Fibroblast of lung (primary cell): ENCODE data around the gene WNT7A. TPM values are rescaled to one million over a fixed set of nuclear protein-coding genes. Genes with fewer than 3 reads are reported as not detected.

ENCODE experiments used
- DNase-seq, 2 donors: peaks; one replicate each; pipeline versions ENCODE4 v3.0.0 to v3.0.0-alpha.2; 2010; ENCODE audit warnings: low read depth in 2 of 2
- H2AFZ ChIP-seq: 2 replicates; pipeline ENCODE4 v1.5.1; 2012; ENCODE audit warnings: low read length, control low read depth, inconsistent platforms
- H3K27ac ChIP-seq: 2 replicates; pipeline ENCODE4 v1.5.1; 2011; ENCODE audit warnings: low read length, control low read depth; ENCODE audit not compliant: insufficient read depth
- H3K27me3 ChIP-seq: 2 replicates; pipeline ENCODE4 v1.5.1; 2011; ENCODE audit warnings: mild to moderate bottlenecking, low read length; ENCODE audit not compliant: control insufficient read depth, insufficient read depth
- H3K36me3 ChIP-seq: 2 replicates; pipeline ENCODE4 v1.5.1; 2011; ENCODE audit warnings: low read length; ENCODE audit not compliant: control insufficient read depth, insufficient read depth
- H3K4me1 ChIP-seq: 2 replicates; pipeline ENCODE4 v1.5.1; 2011; ENCODE audit warnings: low read length; ENCODE audit not compliant: control insufficient read depth, insufficient read depth; ENCODE audit errors: extremely low read depth
- H3K4me2 ChIP-seq: 2 replicates; pipeline ENCODE4 v1.5.1; 2011; ENCODE audit warnings: low read length, control low read depth; ENCODE audit not compliant: insufficient read depth; ENCODE audit errors: extremely low read depth
- H3K4me3 ChIP-seq, 4 experiments: fragments of 200-600 bp in 1 of 4; sonication (generic) in 1 of 4; replicated peaks in 1 of 4; 2 replicates each; pipeline ENCODE4 v1.5.1; 2011 to 2016; ENCODE audit warnings: low read length in 4 of 4, low read depth in 3 of 4, mild to moderate bottlenecking in 3 of 4, control low read depth in 2 of 4, inconsistent platforms in 1 of 4, mixed read lengths in 1 of 4; ENCODE audit not compliant: insufficient read depth in 1 of 4; ENCODE audit errors: control extremely low read depth in 1 of 4
- H3K79me2 ChIP-seq: 2 replicates; pipeline ENCODE4 v1.5.1; 2012; ENCODE audit warnings: mild to moderate bottlenecking, low read length, inconsistent platforms; ENCODE audit not compliant: control insufficient read depth, insufficient read depth
- H3K9ac ChIP-seq: 2 replicates; pipeline ENCODE4 v1.5.1; 2011; ENCODE audit warnings: mild to moderate bottlenecking, low read length, control low read depth; ENCODE audit not compliant: insufficient read depth
- H3K9me3 ChIP-seq: 2 replicates; pipeline ENCODE4 v1.5.1; 2012; ENCODE audit warnings: low read depth, low read length; ENCODE audit not compliant: control insufficient read depth, insufficient read depth
- H4K20me1 ChIP-seq: 2 replicates; pipeline ENCODE4 v1.5.1; 2011; ENCODE audit warnings: low read length; ENCODE audit not compliant: control insufficient read depth, insufficient read depth; ENCODE audit errors: extremely low read depth
- EZH2 ChIP-seq: IDR thresholded peaks from 2 replicates; pipeline ENCODE4 v1.5.1; 2012; ENCODE audit warnings: low read length, control low read depth, mild to moderate bottlenecking; ENCODE audit errors: missing control alignments
- polyA plus RNA-seq, 2 donors: library from polyadenylated mRNA; depleted of rRNA in 1 of 2; stranded (reverse) in 1 of 2; unstranded in 1 of 2; fragments of >200 nt; gene quantifications; 2 replicates each; pipeline ENCODE4 v1.2.1, GENCODE V29; 2011 to 2012; ENCODE audit warnings: missing spikeins in 1 of 2
- total RNA-seq: library from RNA; depleted of rRNA; stranded (reverse); fragments of >200 nt; gene quantifications from 2 replicates; pipeline ENCODE4 v1.2.1, GENCODE V29; 2014
- TF ChIP-seq, protein P1 (sequence below), 2 donors: IDR thresholded peaks in 1 of 2; conservative IDR thresholded peaks in 1 of 2; 1 replicate in 1 of 2; 2 replicates in 1 of 2; pipeline ENCODE4 v1.5.1; 2011 to 2012; ENCODE audit warnings: low read length in 2 of 2, control low read depth in 1 of 2, inconsistent platforms in 1 of 2, low read depth in 1 of 2, mild to moderate bottlenecking in 1 of 2

The WNT7A gene
- total and polyA plus RNA-seq, 2 donors (not counting 1 experiment from before 2014, with no cell fraction given), result not detected

DNA sequence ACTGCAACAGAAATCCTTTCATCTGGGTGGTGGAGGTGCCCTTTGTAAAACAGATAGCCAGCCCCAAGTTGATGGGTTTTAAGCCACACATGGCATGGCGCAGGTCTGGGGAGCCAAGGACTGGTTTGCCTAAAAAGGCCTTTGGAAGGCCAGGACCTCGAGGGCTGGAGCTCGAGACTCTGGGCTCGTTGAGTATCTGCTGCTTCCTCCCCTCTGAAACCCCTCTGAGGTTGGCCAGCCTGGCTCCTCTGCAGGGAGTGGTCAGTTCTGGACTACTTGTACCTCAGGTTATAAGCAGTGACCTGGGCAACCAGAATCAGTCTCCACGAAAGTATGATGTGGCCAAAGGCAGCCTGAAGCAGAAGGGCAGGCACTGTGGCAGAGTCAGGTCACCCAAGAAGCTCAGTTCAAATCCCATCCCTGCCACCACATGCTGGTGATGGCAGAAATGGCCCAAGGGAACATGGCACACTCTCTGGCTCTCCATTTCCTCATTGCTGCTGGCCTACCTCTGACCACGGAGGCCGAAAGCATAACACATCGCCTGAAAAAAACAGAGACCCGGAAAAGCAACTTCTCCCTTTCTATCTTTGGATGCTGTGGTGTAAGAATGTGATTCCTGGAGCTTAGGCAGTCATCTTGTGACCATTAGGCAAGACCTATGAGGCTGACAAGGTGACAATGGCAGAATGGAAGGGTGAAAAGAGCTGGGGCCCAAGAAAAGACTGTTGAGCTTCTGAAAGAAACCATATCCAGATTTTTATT, 51.2 kb downstream of the WNT7A start:
- Histone ChIP-seq H3K79me2 (no peaks in the 10 kb centered on the region), H2AFZ (no peak overlapping the region), H3K4me1 (no peaks in the 10 kb centered on the region), H4K20me1 (no peaks in the 10 kb centered on the region), H3K9ac (no peak overlapping the region), H3K27ac (no peak overlapping the region), H3K36me3 (no peaks in the 10 kb centered on the region), H3K27me3 (no peaks in the 10 kb centered on the region), H3K9me3 (no peaks in the 10 kb centered on the region), H3K4me3 (no peak overlapping the region), H3K4me2 (no peak overlapping the region)
- no peak for DNase-seq
- TF ChIP-seq EZH2, result no peak
- TF ChIP-seq, protein P1, sequence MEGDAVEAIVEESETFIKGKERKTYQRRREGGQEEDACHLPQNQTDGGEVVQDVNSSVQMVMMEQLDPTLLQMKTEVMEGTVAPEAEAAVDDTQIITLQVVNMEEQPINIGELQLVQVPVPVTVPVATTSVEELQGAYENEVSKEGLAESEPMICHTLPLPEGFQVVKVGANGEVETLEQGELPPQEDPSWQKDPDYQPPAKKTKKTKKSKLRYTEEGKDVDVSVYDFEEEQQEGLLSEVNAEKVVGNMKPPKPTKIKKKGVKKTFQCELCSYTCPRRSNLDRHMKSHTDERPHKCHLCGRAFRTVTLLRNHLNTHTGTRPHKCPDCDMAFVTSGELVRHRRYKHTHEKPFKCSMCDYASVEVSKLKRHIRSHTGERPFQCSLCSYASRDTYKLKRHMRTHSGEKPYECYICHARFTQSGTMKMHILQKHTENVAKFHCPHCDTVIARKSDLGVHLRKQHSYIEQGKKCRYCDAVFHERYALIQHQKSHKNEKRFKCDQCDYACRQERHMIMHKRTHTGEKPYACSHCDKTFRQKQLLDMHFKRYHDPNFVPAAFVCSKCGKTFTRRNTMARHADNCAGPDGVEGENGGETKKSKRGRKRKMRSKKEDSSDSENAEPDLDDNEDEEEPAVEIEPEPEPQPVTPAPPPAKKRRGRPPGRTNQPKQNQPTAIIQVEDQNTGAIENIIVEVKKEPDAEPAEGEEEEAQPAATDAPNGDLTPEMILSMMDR (conservative IDR thresholded peaks at IDR 0.05 in 1 of 2, IDR thresholded peaks at IDR 0.05 in 1 of 2; ENCODE audit: low read depth in 1 of 2, low read length in 2 of 2), result no peak

DNA sequence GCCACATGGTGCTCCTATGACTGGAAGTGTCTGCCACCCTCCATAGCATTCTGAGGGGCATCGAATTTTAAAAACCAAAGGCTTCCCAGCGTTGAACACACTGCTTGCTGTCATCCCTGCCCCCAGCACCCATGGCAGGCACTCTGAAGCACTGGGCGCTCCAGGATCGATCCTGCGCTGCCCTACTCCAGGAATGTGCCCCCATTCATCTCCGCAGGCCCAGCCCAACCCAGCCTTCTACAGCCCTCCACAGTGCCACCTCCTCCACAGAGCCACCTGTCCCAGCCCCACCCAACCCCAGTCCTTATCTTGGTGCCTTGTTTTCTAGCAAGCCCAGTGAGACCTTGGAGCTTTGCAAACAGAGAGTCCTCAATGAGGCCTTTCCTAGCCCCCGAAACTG, 52.2 kb downstream of the WNT7A start:
- H3K36me3 ChIP-seq, result no peaks in the 10 kb centered on the region
- H3K79me2 ChIP-seq, result no peaks in the 10 kb centered on the region
- TF ChIP-seq, protein P1 (conservative IDR thresholded peaks at IDR 0.05 in 1 of 2, IDR thresholded peaks at IDR 0.05 in 1 of 2; ENCODE audit: low read depth in 1 of 2, low read length in 2 of 2), result no peak
- H3K27me3 ChIP-seq, result no peaks in the 10 kb centered on the region
- H3K4me1 ChIP-seq, result no peaks in the 10 kb centered on the region
- H3K4me2 ChIP-seq, result no peak overlapping the region
- H3K9ac ChIP-seq, result no peak overlapping the region
- no peaks in the 10 kb centered on the region for H4K20me1 ChIP-seq
- H2AFZ ChIP-seq, result no peak overlapping the region
- DNase-seq, result no peak
- no peaks in the 10 kb centered on the region for H3K9me3 ChIP-seq
- no peak overlapping the region for H3K4me3 ChIP-seq
- H3K27ac ChIP-seq, result no peak overlapping the region

DNA sequence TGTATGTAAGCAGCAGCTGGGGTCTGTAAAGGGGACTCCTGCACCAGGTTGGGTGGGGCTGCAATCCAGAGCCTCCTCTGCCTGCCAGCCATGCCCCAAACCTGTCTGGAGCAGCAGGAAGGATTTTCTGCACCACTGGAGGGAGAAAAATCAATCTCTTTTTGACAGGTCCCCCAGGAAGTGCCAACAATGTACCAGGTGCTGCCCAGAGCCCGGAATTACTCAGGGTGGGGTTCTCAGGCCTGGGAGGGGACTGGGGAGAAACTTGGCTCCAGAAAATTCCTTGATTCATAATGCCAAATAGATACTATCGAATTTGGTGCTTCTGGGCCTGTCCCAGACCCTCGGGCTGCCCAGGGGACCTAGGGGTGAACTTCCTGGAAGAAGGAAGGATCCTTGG, 52.6 kb downstream of the WNT7A start:
- Histone ChIP-seq H3K4me3 (no peak overlapping the region), H4K20me1 (no peaks in the 10 kb centered on the region), H2AFZ (no peak overlapping the region), H3K9ac (no peak overlapping the region), H3K4me1 (no peaks in the 10 kb centered on the region), H3K27me3 (no peaks in the 10 kb centered on the region), H3K4me2 (no peak overlapping the region), H3K27ac (no peak overlapping the region), H3K9me3 (no peaks in the 10 kb centered on the region), H3K79me2 (no peaks in the 10 kb centered on the region), H3K36me3 (no peaks in the 10 kb centered on the region)
- TF ChIP-seq EZH2, result no peak
- TF ChIP-seq, protein P1 (conservative IDR thresholded peaks at IDR 0.05 in 1 of 2, IDR thresholded peaks at IDR 0.05 in 1 of 2; ENCODE audit: low read depth in 1 of 2, low read length in 2 of 2), result no peak
- DNase-seq, result no peak
